ENCODE results near the gene JUP.
A peak's percentile ranks its signal among the peaks of the same experiment; 100 is the strongest.
"Not testable (repeated sequence)": the region's sequence is repeated elsewhere in the genome, so short reads cannot be mapped to it uniquely, and the experiment has no call there.

The JUP gene

DNA sequence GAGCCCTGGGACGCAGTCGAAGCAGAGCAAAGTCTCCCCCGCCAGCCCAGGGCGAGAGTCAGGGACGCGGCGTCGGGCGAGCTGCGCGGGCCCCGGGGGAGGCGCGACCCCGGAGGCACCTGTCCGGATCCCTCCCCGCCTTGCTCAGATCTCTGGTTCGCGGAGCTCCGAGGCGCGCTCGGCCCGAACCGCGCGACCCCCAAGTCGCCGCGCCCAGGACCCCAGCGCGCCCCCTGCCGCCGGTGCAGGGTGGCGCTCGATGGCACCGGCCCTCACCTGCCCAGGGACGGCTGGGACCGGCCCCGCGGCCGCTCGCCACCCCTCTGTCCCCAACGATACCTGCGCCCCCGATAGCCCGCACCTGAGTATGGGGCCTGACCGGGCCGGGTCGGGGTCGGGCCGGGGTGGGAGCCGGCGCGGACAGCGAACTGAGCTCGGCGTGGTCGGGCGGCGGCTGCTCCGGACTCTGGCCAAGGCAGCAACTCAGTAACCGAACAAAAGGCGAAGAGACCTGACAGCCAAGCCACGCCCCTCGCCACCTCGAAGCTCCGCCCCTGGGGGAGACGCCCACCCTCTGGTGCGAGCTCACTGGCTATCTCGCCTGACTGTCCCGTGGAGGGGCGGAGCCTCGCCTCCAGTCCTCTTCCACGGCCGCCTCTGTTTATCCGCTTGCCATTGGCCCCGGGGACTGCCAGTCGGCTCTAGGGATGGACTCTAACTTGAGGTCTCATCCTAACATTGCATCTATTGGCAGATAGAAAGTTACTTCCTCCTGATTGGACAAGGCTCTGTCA, at the start of gene JUP:
JUP (minus strand) TSS at position 485 of the 794 bp plus-strand sequence. CDS start 14,857 bp downstream, outside the sequence.
- in situ Hi-C loops (cut with MboI; ENCODE audit: low pct_unique_long_range_greater_than_20kb, low sequenced_read_pairs, unreplicated experiment) = no loop called here
- peak; percentile 99 for DNase-seq (ENCODE audit: low spot score)
- TF ChIP-seq, protein P1, sequence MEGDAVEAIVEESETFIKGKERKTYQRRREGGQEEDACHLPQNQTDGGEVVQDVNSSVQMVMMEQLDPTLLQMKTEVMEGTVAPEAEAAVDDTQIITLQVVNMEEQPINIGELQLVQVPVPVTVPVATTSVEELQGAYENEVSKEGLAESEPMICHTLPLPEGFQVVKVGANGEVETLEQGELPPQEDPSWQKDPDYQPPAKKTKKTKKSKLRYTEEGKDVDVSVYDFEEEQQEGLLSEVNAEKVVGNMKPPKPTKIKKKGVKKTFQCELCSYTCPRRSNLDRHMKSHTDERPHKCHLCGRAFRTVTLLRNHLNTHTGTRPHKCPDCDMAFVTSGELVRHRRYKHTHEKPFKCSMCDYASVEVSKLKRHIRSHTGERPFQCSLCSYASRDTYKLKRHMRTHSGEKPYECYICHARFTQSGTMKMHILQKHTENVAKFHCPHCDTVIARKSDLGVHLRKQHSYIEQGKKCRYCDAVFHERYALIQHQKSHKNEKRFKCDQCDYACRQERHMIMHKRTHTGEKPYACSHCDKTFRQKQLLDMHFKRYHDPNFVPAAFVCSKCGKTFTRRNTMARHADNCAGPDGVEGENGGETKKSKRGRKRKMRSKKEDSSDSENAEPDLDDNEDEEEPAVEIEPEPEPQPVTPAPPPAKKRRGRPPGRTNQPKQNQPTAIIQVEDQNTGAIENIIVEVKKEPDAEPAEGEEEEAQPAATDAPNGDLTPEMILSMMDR (IDR thresholded peaks at IDR 0.05; ENCODE audit: extremely low read depth, insufficient read depth, missing control alignments) = peak; percentile 64

DNA sequence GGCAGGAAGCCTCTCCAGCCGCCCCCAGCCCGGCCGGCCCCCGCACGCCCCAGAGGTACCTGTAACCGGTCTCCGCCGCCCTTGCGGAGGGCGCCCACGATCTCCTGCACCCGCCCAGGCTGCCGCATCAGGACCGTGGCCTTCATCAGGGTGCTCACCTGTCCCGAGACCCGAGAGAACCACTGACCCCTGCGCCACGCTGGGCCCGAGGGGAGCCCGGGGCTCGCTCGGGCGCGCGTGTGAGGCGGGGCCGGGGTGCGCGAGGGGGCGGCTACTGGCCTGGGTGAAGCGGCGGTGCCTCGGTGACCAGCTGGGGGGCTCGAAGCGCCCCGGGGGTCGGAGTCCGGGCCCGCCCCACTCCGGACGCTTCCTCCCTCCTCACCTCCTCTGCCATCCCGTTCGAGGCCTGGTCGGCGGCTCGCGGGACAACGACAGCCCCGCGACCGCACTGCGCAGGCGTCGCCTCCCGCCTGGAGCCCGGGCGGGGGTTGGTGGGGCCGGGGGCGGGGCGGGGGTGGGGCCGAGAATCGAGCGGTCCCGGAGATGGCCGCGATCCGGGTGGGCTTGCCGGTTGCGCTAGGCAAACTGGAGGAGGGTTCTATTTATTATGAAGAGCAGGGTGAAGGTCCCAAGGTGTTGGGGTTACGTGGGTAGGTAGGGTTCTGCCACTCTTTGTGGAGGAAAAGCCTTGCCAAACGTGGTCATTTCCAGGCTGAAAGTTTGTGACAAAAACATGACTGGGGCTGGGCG, 49.5 kb upstream of the JUP start, which contains the start of gene NT5C3B:
NT5C3B (minus strand) TSS at position 433 of the 750 bp plus-strand sequence; CDS start at position 394, 39 bp downstream.
- TF ChIP-seq, protein P1 (IDR thresholded peaks at IDR 0.05; ENCODE audit: extremely low read depth, insufficient read depth, missing control alignments) = no peak
- in situ Hi-C loops (cut with MboI; ENCODE audit: low pct_unique_long_range_greater_than_20kb, low sequenced_read_pairs, unreplicated experiment) = no loop called here
- DNase-seq (ENCODE audit: low spot score) = peak; percentile 92

DNA sequence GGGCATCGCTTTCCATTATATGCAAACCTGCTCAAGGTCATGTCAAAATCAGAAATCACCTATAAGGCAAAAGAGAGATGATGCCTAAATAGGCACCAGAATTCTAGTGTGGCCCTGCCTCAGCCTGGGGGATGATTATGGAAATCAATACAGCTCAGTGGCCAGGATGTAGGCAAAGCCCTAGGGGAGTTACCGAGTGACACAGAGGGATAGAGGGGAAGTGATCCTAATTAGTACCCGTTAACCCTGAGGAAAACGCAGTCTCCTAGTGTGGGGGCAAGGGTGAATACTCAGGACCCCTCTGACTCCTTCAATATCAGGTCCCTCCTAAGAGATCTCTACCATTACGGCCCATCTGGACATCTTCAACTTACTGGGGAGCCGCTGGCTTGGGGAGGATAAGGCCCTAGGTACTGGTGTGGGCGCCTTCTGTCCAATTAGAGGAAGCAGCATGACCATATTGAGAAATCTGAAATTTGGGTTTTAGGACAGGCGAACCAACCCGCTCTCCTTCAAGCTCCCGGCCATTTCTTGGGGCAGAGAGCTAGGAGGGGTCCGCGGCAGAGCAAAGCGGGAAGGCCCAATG, 48.8 kb upstream of the JUP start:
- in situ Hi-C loops (cut with MboI; ENCODE audit: low pct_unique_long_range_greater_than_20kb, low sequenced_read_pairs, unreplicated experiment) = no loop called here
- TF ChIP-seq, protein P1 (IDR thresholded peaks at IDR 0.05; ENCODE audit: extremely low read depth, insufficient read depth, missing control alignments) = no peak
- DNase-seq (ENCODE audit: low spot score) = peak; percentile 68

DNA sequence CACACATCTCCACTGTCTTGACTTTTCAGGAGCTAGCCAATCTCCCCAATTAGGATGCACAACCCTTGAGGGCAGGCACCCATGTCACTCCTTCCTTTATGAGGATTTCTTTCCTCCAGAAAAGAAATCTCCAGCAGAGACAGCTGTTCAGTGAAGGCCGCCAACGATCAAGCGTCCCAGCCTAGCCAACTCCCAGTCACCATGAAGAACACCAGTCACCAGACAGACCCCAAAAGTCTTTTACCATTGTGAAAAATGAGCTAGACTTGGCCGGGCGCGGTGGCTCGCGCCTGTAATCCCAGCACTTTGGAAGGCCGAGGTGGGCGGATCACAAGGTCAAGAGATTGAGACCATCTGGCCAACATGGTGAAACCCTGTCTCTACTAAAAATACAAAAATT, 43.5 kb upstream of the JUP start:
- in situ Hi-C loops (cut with MboI; ENCODE audit: low pct_unique_long_range_greater_than_20kb, low sequenced_read_pairs, unreplicated experiment); DNase-seq (ENCODE audit: low spot score): not testable (repeated sequence)

DNA sequence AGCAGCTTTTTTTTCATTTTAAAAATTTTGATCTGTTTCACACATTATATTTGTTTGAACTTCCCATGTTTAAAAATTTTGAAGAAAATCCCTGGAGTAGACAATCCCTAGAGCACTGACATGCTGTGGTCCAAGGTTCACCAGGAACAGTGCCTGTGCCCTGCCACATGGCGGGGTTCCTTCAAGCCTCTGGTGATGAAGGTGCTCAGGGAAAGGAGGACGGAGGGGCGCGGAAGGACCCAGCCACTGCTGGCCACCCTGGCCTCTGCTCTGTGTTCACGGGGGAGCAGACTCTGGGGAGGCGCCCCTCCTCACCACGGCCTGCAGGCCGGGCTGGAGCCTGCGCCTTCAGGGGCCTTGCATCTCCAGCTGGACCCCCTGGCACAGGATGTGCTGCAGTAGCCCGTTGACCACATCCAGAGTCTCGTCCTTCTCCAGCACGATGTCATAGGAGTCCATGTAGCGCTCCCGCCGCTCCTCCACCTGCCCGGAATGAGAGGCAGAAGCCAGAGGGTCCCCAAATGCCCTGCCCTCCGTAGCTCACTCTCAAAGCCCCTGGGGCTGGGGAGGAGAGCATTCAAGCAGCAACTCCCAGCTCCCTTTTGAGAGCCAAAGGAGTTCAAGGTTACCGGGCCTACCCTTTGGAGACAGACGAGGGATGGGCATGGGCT, 38.8 kb upstream of the JUP start:
- in situ Hi-C loops (cut with MboI; ENCODE audit: low pct_unique_long_range_greater_than_20kb, low sequenced_read_pairs, unreplicated experiment) = no loop called here
- no peak for DNase-seq (ENCODE audit: low spot score)
- TF ChIP-seq, protein P1 (IDR thresholded peaks at IDR 0.05; ENCODE audit: extremely low read depth, insufficient read depth, missing control alignments) = no peak

DNA sequence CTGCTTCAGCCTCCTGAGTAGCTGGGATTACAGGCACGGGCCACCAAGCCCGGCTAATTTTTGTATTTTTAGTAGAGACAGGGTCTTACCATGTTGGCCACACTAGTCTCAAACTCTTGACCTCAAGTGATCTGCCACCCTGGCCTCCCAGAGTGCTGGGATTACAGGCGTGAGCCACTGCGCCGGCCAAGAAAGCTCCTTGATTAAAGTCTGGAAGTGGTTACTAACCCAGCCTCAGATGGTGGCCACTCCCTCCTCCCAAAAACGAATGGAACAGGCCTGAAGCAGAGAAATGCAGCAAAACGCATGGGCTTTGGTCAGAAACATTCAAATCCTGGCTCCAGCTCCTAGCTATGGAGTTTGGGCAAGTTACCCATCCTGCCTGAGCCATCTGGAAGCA, 37.6 kb upstream of the JUP start:
- in situ Hi-C loops (cut with MboI; ENCODE audit: low pct_unique_long_range_greater_than_20kb, low sequenced_read_pairs, unreplicated experiment) = no loop called here
- TF ChIP-seq, protein P1 (IDR thresholded peaks at IDR 0.05; ENCODE audit: extremely low read depth, insufficient read depth, missing control alignments) = no peak
- DNase-seq (ENCODE audit: low spot score) = no peak
